GM12878 (cell line): ENCODE data around the gene MTA3. TPM values are rescaled to one million over a fixed set of nuclear protein-coding genes. Genes with fewer than 3 reads are reported as not detected.

ENCODE experiments used
- ATAC-seq: fragments of 200-7000 bp; cut with Tn5 transposase; 3 replicates; pipeline ENCODE4 v1.9.1; 2020; ENCODE audit warnings: mild to moderate bottlenecking, moderate library complexity
- BruUV-seq: library from RNA; stranded (reverse); fragments of 400-500 nt; replicated peaks from 2 replicates; lab custom pipeline; 2021; lab: Mats Ljungman, UMichigan
- CTCF ChIA-PET: fragments of 300-600 bp; sonication (Branson Sonifier 250); formaldehyde crosslinking; extraction: SDS; loops from one replicate; lab custom pipeline; 2021; ENCODE audit warnings: inconsistent platforms; lab: Yijun Ruan, JAX
- POLR2A ChIA-PET: fragments of 350-600 bp; formaldehyde crosslinking; extraction: SDS; loops from one replicate; lab custom pipeline; 2021; ENCODE audit warnings: inconsistent platforms; lab: Charles Lee
- RAD21 ChIA-PET: fragments of 300-600 bp; sonication (Branson Sonifier 250); formaldehyde crosslinking; loops from one replicate; lab custom pipeline; 2023; ENCODE audit warnings: antibody characterized with exemption; ENCODE audit not compliant: unreplicated experiment; lab: Charles Lee
- SMC1A ChIA-PET: fragments of 300-600 bp; sonication (Branson Sonifier 250); formaldehyde crosslinking; loops from one replicate; lab custom pipeline; 2023; ENCODE audit not compliant: unreplicated experiment, uncharacterized antibody; lab: Charles Lee
- DNase-seq: peaks from one replicate; pipeline ENCODE4 v3.0.0-alpha.2; 2011; ENCODE audit warnings: low read depth, low spot score
- FAIRE-seq: peaks from 3 replicates; lab custom pipeline; 2011; peaks lifted over from hg19 to GRCh38; lab: Jason Lieb, UNC
- H2AFZ ChIP-seq: 2 replicates; pipeline ENCODE4 v1.6.0; 2011; ENCODE audit warnings: low read depth, low read length, control low read depth; ENCODE audit not compliant: control insufficient read depth
- H3K27ac ChIP-seq: 2 replicates; pipeline ENCODE4 v1.5.1; 2011; ENCODE audit warnings: control low read depth; ENCODE audit not compliant: control insufficient read depth, insufficient read depth
- H3K27me3 ChIP-seq, 2 experiments: replicated peaks in 1 of 2; 2 replicates each; pipeline versions ENCODE4 v1.6.0 to v1.6.1; 2011; ENCODE audit warnings: low read length in 1 of 2; ENCODE audit not compliant: control insufficient read depth in 2 of 2, insufficient read depth in 2 of 2
- H3K36me3 ChIP-seq, 2 experiments: 2 replicates each; pipeline ENCODE4 v1.5.1; 2011; ENCODE audit warnings: low read length in 1 of 2; ENCODE audit not compliant: control insufficient read depth in 2 of 2, insufficient read depth in 2 of 2
- H3K4me1 ChIP-seq: 2 replicates; pipeline ENCODE4 v1.6.1; 2011; ENCODE audit warnings: mild to moderate bottlenecking, low read length, moderate library complexity, mixed read lengths; ENCODE audit not compliant: control insufficient read depth, insufficient read depth
- H3K4me2 ChIP-seq: 2 replicates; pipeline ENCODE4 v1.6.0; 2011; ENCODE audit warnings: control low read depth; ENCODE audit not compliant: control insufficient read depth, insufficient read depth
- H3K4me3 ChIP-seq: fragments of 200-600 bp; sonication (generic); 2 replicates; pipeline ENCODE4 v1.5.1; 2016
- H3K79me2 ChIP-seq: 2 replicates; pipeline ENCODE4 v1.6.0; 2011; ENCODE audit warnings: low read length; ENCODE audit not compliant: control insufficient read depth, insufficient read depth
- H3K9ac ChIP-seq: 2 replicates; pipeline ENCODE4 v1.8.0; 2011; ENCODE audit warnings: low read length, control low read depth, mixed read lengths; ENCODE audit not compliant: control insufficient read depth, insufficient read depth
- H3K9me3 ChIP-seq: replicated peaks from 3 replicates; pipeline ENCODE4 v1.5.1; 2011; ENCODE audit warnings: mild to moderate bottlenecking, low read length; ENCODE audit not compliant: control insufficient read depth, insufficient read depth
- H4K20me1 ChIP-seq: 2 replicates; pipeline ENCODE4 v1.6.0; 2011; ENCODE audit not compliant: control insufficient read depth, insufficient read depth
- ATF7 ChIP-seq: fragments of 450-650 bp; IDR thresholded peaks from 2 replicates; pipeline ENCODE4 v1.6.1; 2016; ENCODE audit warnings: low read depth, mild to moderate bottlenecking
- BHLHE40 ChIP-seq, 2 experiments: fragments of 450-650 bp in 1 of 2; IDR thresholded peaks; 2 replicates each; pipeline ENCODE4 v1.6.1; 2011 to 2017; ENCODE audit warnings: low read depth in 2 of 2, borderline replicate concordance in 1 of 2, improper control_type of control experiment in 1 of 2, low read length in 1 of 2, mild to moderate bottlenecking in 1 of 2
- BMI1 ChIP-seq: fragments of 450-650 bp; IDR thresholded peaks from 2 replicates; pipeline ENCODE4 v1.6.1; 2016; ENCODE audit warnings: mild to moderate bottlenecking, moderate library complexity, borderline replicate concordance
- CREB1 ChIP-seq: IDR thresholded peaks from 2 replicates; pipeline ENCODE4 v1.6.1; 2012; ENCODE audit warnings: low read depth, mild to moderate bottlenecking, inconsistent platforms
- HDAC2 ChIP-seq: fragments of 200-600 bp; sonication (generic); IDR thresholded peaks from 2 replicates; pipeline ENCODE4 v1.6.1; 2017
- JUND ChIP-seq: IDR thresholded peaks from 2 replicates; pipeline ENCODE4 v1.6.1; 2012; ENCODE audit warnings: low read depth, mild to moderate bottlenecking, low read length, improper control_type of control experiment, moderate library complexity
- KLF5 ChIP-seq: fragments of 450-650 bp; IDR thresholded peaks from 2 replicates; pipeline ENCODE4 v1.6.1; 2014; ENCODE audit warnings: mild to moderate bottlenecking; ENCODE audit not compliant: partially characterized antibody
- LARP7 ChIP-seq: fragments of 450-650 bp; IDR thresholded peaks from 2 replicates; pipeline ENCODE4 v1.6.1; 2017; ENCODE audit warnings: mild to moderate bottlenecking
- NRF1 ChIP-seq: conservative IDR thresholded peaks from 2 replicates; pipeline ENCODE4 v1.6.1; 2011; ENCODE audit warnings: mild to moderate bottlenecking, low read depth, low read length, improper control_type of control experiment
- PAX8 ChIP-seq: fragments of 450-650 bp; IDR thresholded peaks from 2 replicates; pipeline ENCODE4 v1.6.1; 2017; ENCODE audit warnings: mild to moderate bottlenecking, moderate library complexity
- POLR2AphosphoS5 ChIP-seq: IDR thresholded peaks from 2 replicates; pipeline ENCODE4 v1.6.1; 2011; ENCODE audit warnings: mild to moderate bottlenecking, low read length, inconsistent platforms
- RUNX3 ChIP-seq: IDR thresholded peaks from 2 replicates; pipeline ENCODE4 v1.6.1; 2012; ENCODE audit warnings: low read length, inconsistent platforms
- SUPT20H ChIP-seq: IDR thresholded peaks from 2 replicates; pipeline ENCODE4 v1.6.1; 2011; ENCODE audit warnings: low read depth, mild to moderate bottlenecking, low read length, moderate library complexity, borderline replicate concordance; ENCODE audit not compliant: control insufficient read depth
- SUZ12 ChIP-seq: fragments of 200-600 bp; sonication (generic); IDR thresholded peaks from one replicate; pipeline ENCODE4 v1.6.1; 2018; ENCODE audit warnings: antibody characterized with exemption, mild to moderate bottlenecking; ENCODE audit not compliant: unreplicated experiment
- ZNF24 ChIP-seq: fragments of 450-650 bp; IDR thresholded peaks from 2 replicates; pipeline ENCODE4 v1.6.1; 2017; ENCODE audit warnings: antibody characterized with exemption, mild to moderate bottlenecking
- WGBS: methylation state at CpG from one replicate; pipeline ENCODE4 v1.1.6; 2016; ENCODE audit warnings: low lambda C conversion rate; ENCODE audit not compliant: insufficient replicate concordance, insufficient coverage; ENCODE audit errors: missing lambda C conversion rate; 5-methylcytosine and 5-hydroxymethylcytosine counted together
- in situ Hi-C: fragments of 300-500 bp; cut with MboI; formaldehyde crosslinking; loops from 9 replicates; pipeline ENCODE4 v1.14.3; 2018; ENCODE audit warnings: mixed read lengths
- intact Hi-C: fragments of 100-400 bp; cut with micrococcal nuclease; formaldehyde crosslinking; loops from one replicate; pipeline ENCODE4 v1.14.2; 2022; ENCODE audit not compliant: unreplicated experiment
- polyA plus RNA-seq, 11 experiments: library from polyadenylated mRNA; depleted of rRNA in 4 of 11; unstranded in 6 of 11; stranded (reverse) in 5 of 11; fragments of >200 nt; fragmentation: Nextera tagmentation in 4 of 11; fragmentation: Illumina TruSeq in 1 of 11; extraction: Ambion mirVana in 4 of 11; extraction: Trizol in 1 of 11; gene quantifications; 1 replicate in 1 of 11; 2 replicates in 10 of 11; pipeline versions ENCODE4 v1.2.1 to v1.2.3, GENCODE V29; 2011 to 2016; ENCODE audit warnings: inconsistent platforms in 2 of 11, missing spikeins in 2 of 11, low read depth in 1 of 11
- total RNA-seq, 4 experiments: library from RNA; depleted of rRNA in 3 of 4; stranded (reverse); fragments of >200 nt in 3 of 4; fragmentation: Illumina TruSeq in 1 of 4; extraction: Trizol in 1 of 4; gene quantifications; 2 replicates each; pipeline versions ENCODE4 v1.2.1 to v1.2.3, GENCODE V29; 2013 to 2021
- TF ChIP-seq, protein P1 (sequence below): fragments of 450-650 bp; IDR thresholded peaks from 2 replicates; pipeline ENCODE4 v1.6.1; 2018; ENCODE audit warnings: mild to moderate bottlenecking, low read depth, moderate library complexity; ENCODE audit not compliant: partially characterized antibody

The MTA3 gene
- total and polyA plus RNA-seq, 10 of the 15 experiments (the other 5 are each of a cell fraction or from before 2014, with no cell fraction given), result 17.6 to 45.5 (median 26.5) TPM

DNA sequence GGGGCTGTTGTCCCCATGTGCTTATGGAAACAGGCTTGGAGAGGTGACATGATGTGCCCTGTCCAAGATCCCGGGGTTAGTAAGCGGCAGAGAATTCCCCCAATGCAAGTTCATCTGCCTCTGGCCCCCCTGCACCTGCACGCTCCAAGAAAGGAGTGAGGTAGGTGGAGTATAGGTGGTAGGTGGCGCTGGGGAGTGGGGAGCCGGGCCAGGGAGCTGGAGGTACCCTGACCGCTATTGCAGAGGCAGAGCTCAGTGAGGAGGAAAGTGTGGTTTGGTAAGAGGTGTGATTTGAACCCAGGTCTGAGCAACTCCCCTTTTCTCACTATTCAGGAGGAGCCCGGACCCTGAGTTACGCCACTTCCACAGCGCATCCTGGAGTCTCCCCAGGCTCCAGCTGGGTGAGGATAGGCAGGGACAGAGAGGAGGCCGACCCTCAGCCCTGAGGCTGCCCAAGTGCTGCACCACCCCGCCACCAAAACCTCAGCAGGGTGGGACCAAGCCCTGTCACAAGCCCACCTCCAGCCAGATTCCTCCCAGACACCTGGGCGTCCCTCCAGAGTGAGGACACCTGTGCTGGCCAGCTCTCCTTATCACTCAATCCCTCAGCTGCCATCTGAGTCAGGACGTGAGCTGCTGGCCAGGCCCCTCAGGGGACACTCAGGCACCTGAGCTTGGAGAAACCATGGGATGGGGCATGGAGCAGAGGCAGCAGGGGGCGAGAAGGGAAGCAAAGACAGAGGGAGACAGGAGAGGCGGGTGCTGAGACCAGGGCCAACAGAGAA is 218.3 kb downstream of the MTA3 start:
- ChIA-PET POLR2A (interaction anchor here (2.2 kb wide), 1 partner anchor 10 kb away, joined by 11 read pairs; no protein-coding TSS in a partner anchor), SMC1A (interaction anchor here (0.6 to 1.4 kb wide), 3 partner anchors 28 to 97 kb away, joined by 3 to 5 read pairs (median 3); no protein-coding TSS in a partner anchor), RAD21 (interaction anchor here (1.0 to 2.5 kb wide), 5 partner anchors 8 to 64 kb away, joined by 3 to 9 read pairs (median 4); no protein-coding TSS in a partner anchor), CTCF (interaction anchor here (1.4 kb wide), 1 partner anchor 34 kb away, joined by 4 read pairs; no protein-coding TSS in a partner anchor)
- FAIRE-seq (no peak), DNase-seq (no peak), ATAC-seq (no peak)
- H3K9me3 ChIP-seq, result no peaks in the 10 kb centered on the region
- in situ Hi-C loops (no loop called here), intact Hi-C loops (no loop called here)
- no peaks in the 10 kb centered on the region; a peak in 1 of 4 replicates for H3K36me3 ChIP-seq
- no peaks in the 10 kb centered on the region for H4K20me1 ChIP-seq
- no peak overlapping the region for H3K4me3 ChIP-seq
- TF ChIP-seq JUND, result no peak
- no peak for TF ChIP-seq KLF5
- TF ChIP-seq CREB1, result no peak
- TF ChIP-seq RUNX3, result no peak
- TF ChIP-seq SUZ12, result no peak
- no peak for TF ChIP-seq LARP7
- no peak for TF ChIP-seq BMI1
- no peak for TF ChIP-seq ZNF24
- TF ChIP-seq SUPT20H, result no peak
- TF ChIP-seq NRF1, result no peak
- TF ChIP-seq HDAC2, result no peak
- TF ChIP-seq, protein P1, sequence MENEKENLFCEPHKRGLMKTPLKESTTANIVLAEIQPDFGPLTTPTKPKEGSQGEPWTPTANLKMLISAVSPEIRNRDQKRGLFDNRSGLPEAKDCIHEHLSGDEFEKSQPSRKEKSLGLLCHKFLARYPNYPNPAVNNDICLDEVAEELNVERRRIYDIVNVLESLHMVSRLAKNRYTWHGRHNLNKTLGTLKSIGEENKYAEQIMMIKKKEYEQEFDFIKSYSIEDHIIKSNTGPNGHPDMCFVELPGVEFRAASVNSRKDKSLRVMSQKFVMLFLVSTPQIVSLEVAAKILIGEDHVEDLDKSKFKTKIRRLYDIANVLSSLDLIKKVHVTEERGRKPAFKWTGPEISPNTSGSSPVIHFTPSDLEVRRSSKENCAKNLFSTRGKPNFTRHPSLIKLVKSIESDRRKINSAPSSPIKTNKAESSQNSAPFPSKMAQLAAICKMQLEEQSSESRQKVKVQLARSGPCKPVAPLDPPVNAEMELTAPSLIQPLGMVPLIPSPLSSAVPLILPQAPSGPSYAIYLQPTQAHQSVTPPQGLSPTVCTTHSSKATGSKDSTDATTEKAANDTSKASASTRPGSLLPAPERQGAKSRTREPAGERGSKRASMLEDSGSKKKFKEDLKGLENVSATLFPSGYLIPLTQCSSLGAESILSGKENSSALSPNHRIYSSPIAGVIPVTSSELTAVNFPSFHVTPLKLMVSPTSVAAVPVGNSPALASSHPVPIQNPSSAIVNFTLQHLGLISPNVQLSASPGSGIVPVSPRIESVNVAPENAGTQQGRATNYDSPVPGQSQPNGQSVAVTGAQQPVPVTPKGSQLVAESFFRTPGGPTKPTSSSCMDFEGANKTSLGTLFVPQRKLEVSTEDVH, result no peak
- TF ChIP-seq PAX8, result no peak
- no peak for TF ChIP-seq POLR2AphosphoS5
- no peak for TF ChIP-seq ATF7
- TF ChIP-seq BHLHE40 (IDR thresholded peaks at IDR 0.05; ENCODE audit: borderline replicate concordance in 1 of 2, low read depth in 2 of 2, low read length in 1 of 2), result no peak
- no peak overlapping the region for H2AFZ ChIP-seq
- no peak overlapping the region for H3K9ac ChIP-seq
- peaks cover 11% of the 10 kb centered on the region for H3K79me2 ChIP-seq
- no peak overlapping the region for H3K4me2 ChIP-seq
- H3K27me3 ChIP-seq, result no peaks in the 10 kb centered on the region
- peaks cover 14% of the 10 kb centered on the region for H3K4me1 ChIP-seq
- no TSS peak for BruUV-seq
- H3K27ac ChIP-seq, result no peak overlapping the region
- WGBS, result 77% methylated on average over 15 of the region's 15 CpGs
